H9 (cell line): Measurements from ENCODE around the gene CDS1. TPM values are rescaled to one million over a fixed set of nuclear protein-coding genes. Genes with fewer than 3 reads are reported as not detected.

Experiments used
- DNase-seq: peaks from one replicate; pipeline ENCODE4 v3.0.0-alpha.2; 2017
- H2AFZ ChIP-seq: one replicate; pipeline ENCODE4 v1.6.1; 2013; ENCODE audit warnings: mild to moderate bottlenecking, low read length, control low read depth, moderate library complexity
- H2AK5ac ChIP-seq: 2 replicates; pipeline ENCODE4 v1.6.1; 2013; ENCODE audit warnings: low read length, control low read depth, mixed read lengths; ENCODE audit not compliant: insufficient read length
- H2BK120ac ChIP-seq: one replicate; pipeline ENCODE4 v1.6.1; 2013; ENCODE audit warnings: low read depth, mild to moderate bottlenecking, low read length, control low read depth, inconsistent platforms; ENCODE audit not compliant: poor library complexity, severe bottlenecking
- H2BK12ac ChIP-seq: 2 replicates; pipeline ENCODE4 v1.6.1; 2013; ENCODE audit warnings: low read length, control low read depth, mixed read lengths, low read depth; ENCODE audit not compliant: insufficient read length
- H2BK15ac ChIP-seq: 2 replicates; pipeline ENCODE4 v1.6.1; 2013; ENCODE audit warnings: low read depth, low read length, control low read depth
- H2BK20ac ChIP-seq: one replicate; pipeline ENCODE4 v1.6.1; 2013; ENCODE audit warnings: low read depth, mild to moderate bottlenecking, low read length, control low read depth, inconsistent platforms; ENCODE audit not compliant: poor library complexity, severe bottlenecking
- H2BK5ac ChIP-seq: 2 replicates; pipeline ENCODE4 v1.6.1; 2013; ENCODE audit warnings: low read length, control low read depth, mixed read lengths; ENCODE audit not compliant: insufficient read length
- H3K14ac ChIP-seq: 2 replicates; pipeline ENCODE4 v1.6.1; 2013; ENCODE audit warnings: low read length, control low read depth; ENCODE audit not compliant: insufficient read depth
- H3K18ac ChIP-seq: 2 replicates; pipeline ENCODE4 v1.6.1; 2013; ENCODE audit warnings: low read depth, mild to moderate bottlenecking, mixed read lengths, low read length, control low read depth; ENCODE audit not compliant: insufficient read length
- H3K23ac ChIP-seq: 2 replicates; pipeline ENCODE4 v1.6.1; 2013; ENCODE audit warnings: low read length, control low read depth, mixed read lengths, low read depth; ENCODE audit not compliant: insufficient read length
- H3K23me2 ChIP-seq: 2 replicates; pipeline ENCODE4 v1.6.1; 2013; ENCODE audit warnings: low read depth, mild to moderate bottlenecking, mixed read lengths, low read length, control low read depth; ENCODE audit not compliant: insufficient read length, poor library complexity, severe bottlenecking
- H3K27ac ChIP-seq: 2 replicates; pipeline ENCODE4 v1.5.1; 2013; ENCODE audit warnings: low read length, control low read depth, mixed read lengths, low read depth; ENCODE audit not compliant: insufficient read length
- H3K27me3 ChIP-seq: 2 replicates; pipeline ENCODE4 v1.6.1; 2013; ENCODE audit warnings: low read length, control low read depth, inconsistent platforms; ENCODE audit not compliant: insufficient read depth
- H3K4ac ChIP-seq: 2 replicates; pipeline ENCODE4 v1.6.1; 2013; ENCODE audit warnings: low read depth, mild to moderate bottlenecking, control low read depth, inconsistent platforms, low read length, moderate library complexity
- H3K4me1 ChIP-seq: 2 replicates; pipeline ENCODE4 v1.6.1; 2013; ENCODE audit warnings: low read length, control low read depth, inconsistent platforms; ENCODE audit not compliant: insufficient read depth
- H3K4me2 ChIP-seq: 2 replicates; pipeline ENCODE4 v1.6.1; 2013; ENCODE audit warnings: low read length, control low read depth, mixed read lengths; ENCODE audit not compliant: insufficient read length, insufficient read depth
- H3K56ac ChIP-seq: 2 replicates; pipeline ENCODE4 v1.6.1; 2013; ENCODE audit warnings: low read depth, mild to moderate bottlenecking, mixed read lengths, low read length, control low read depth; ENCODE audit not compliant: insufficient read length
- H3K79me1 ChIP-seq: 2 replicates; pipeline ENCODE4 v1.6.1; 2013; ENCODE audit warnings: low read depth, mild to moderate bottlenecking, moderate library complexity, low read length, control low read depth, inconsistent platforms; ENCODE audit not compliant: insufficient read depth, poor library complexity, severe bottlenecking
- H3K79me2 ChIP-seq: 2 replicates; pipeline ENCODE4 v1.6.1; 2013; ENCODE audit warnings: low read length, control low read depth, inconsistent platforms; ENCODE audit not compliant: insufficient read depth
- H3K9ac ChIP-seq: 2 replicates; pipeline ENCODE4 v1.6.1; 2013; ENCODE audit warnings: low read length, control low read depth, mixed read lengths; ENCODE audit not compliant: insufficient read length; ENCODE audit errors: extremely low read depth
- H3K9me3 ChIP-seq: one replicate; pipeline ENCODE4 v1.6.1; 2013; ENCODE audit warnings: low read depth, low read length, inconsistent platforms; ENCODE audit not compliant: control insufficient read depth
- H3T11ph ChIP-seq: one replicate; pipeline ENCODE4 v1.6.1; 2013; ENCODE audit warnings: mild to moderate bottlenecking, low read length, control low read depth, inconsistent platforms
- H4K20me1 ChIP-seq: one replicate; pipeline ENCODE4 v1.6.1; 2013; ENCODE audit not compliant: control insufficient read depth, insufficient read length, insufficient read depth
- H4K5ac ChIP-seq: 2 replicates; pipeline ENCODE4 v1.6.1; 2013; ENCODE audit warnings: low read depth, mild to moderate bottlenecking, mixed read lengths, low read length, control low read depth; ENCODE audit not compliant: insufficient read length
- H4K8ac ChIP-seq: replicated peaks from 2 replicates; pipeline ENCODE4 v1.6.1; 2013; ENCODE audit warnings: low read length, control low read depth, mixed read lengths, low read depth; ENCODE audit not compliant: insufficient read length
- H4K91ac ChIP-seq: 2 replicates; pipeline ENCODE4 v1.6.1; 2013; ENCODE audit warnings: low read depth, mild to moderate bottlenecking, moderate library complexity, mixed read lengths, low read length, control low read depth; ENCODE audit not compliant: insufficient read length
- H3K27ac Mint-ChIP-seq, 3 experiments: 2 replicates in 2 of 3; 3 replicates in 1 of 3; pipeline ENCODE4 v1.8.0; 2020 to 2021; ENCODE audit warnings: mixed read lengths in 3 of 3, mild to moderate bottlenecking in 1 of 3, moderate library complexity in 1 of 3
- H3K27me3 Mint-ChIP-seq: 2 replicates; pipeline ENCODE4 v1.8.0; 2021; ENCODE audit warnings: low read depth, mild to moderate bottlenecking, moderate library complexity, mixed read lengths
- H3K36me3 Mint-ChIP-seq, 3 experiments: 2 replicates in 2 of 3; 3 replicates in 1 of 3; pipeline ENCODE4 v1.8.0; 2020 to 2021; ENCODE audit warnings: low read depth in 3 of 3, mixed read lengths in 3 of 3; ENCODE audit not compliant: insufficient read depth in 1 of 3
- H3K4me1 Mint-ChIP-seq, 2 experiments: 2 replicates each; pipeline ENCODE4 v1.8.0; 2020; ENCODE audit warnings: mixed read lengths in 2 of 2
- H3K4me3 Mint-ChIP-seq, 2 experiments: 2 replicates in 1 of 2; 3 replicates in 1 of 2; pipeline ENCODE4 v1.8.0; 2020 to 2021; ENCODE audit warnings: mild to moderate bottlenecking in 2 of 2, mixed read lengths in 2 of 2, moderate library complexity in 1 of 2
- H3K9me3 Mint-ChIP-seq, 2 experiments: 2 replicates in 1 of 2; 3 replicates in 1 of 2; pipeline ENCODE4 v1.8.0; 2020; ENCODE audit warnings: mild to moderate bottlenecking in 2 of 2, mixed read lengths in 2 of 2, moderate library complexity in 1 of 2
- CTCF ChIP-seq: fragments of 200-600 bp; sonication (generic); conservative IDR thresholded peaks from 3 replicates; pipeline ENCODE4 v1.8.0; 2021; ENCODE audit warnings: antibody characterized with exemption, mild to moderate bottlenecking
- WGBS: extraction: QIAGEN DNeasy Blood & Tissue Kit; methylation state at CpG from one replicate; pipeline ENCODE4 v1.1.7; 2013; ENCODE audit warnings: missing lambda C conversion rate, low lambda C conversion rate, mixed read lengths; ENCODE audit not compliant: insufficient read length; ENCODE audit errors: extremely low coverage; 5-methylcytosine and 5-hydroxymethylcytosine counted together
- total RNA-seq: library from RNA; stranded (reverse); gene quantifications from 2 replicates; pipeline ENCODE4 v1.2.1, GENCODE V29; 2021

CDS1 gene
- total RNA-seq, 1 experiment from 2014 or later, result 7.5 TPM

GRCh38 chr4:84651499-84651898 is 68.6 kb downstream of the CDS1 start:
- H3K9me3 ChIP-seq, result no peaks in the 10 kb centered on the region
- no peak for DNase-seq
- H3T11ph ChIP-seq, result no peak overlapping the region
- no peak overlapping the region for H3K4ac ChIP-seq
- H2BK15ac ChIP-seq, result no peak overlapping the region
- H2BK120ac ChIP-seq, result no peak overlapping the region
- H3K27me3 ChIP-seq, result no peaks in the 10 kb centered on the region
- Mint-ChIP-seq H3K27ac (no peak overlapping the region; a peak in 1 of 7 replicates), H3K36me3 (peaks cover 28 to 44% (median 30%) of the 10 kb centered on the region in 3 experiments), H3K9me3 (peaks cover 5% of the 10 kb centered on the region in 2 experiments), H3K4me3 (no peak overlapping the region), H3K27me3 (no peaks in the 10 kb centered on the region), H3K4me1 (peaks cover 29 to 32% of the 10 kb centered on the region in 2 experiments)
- no peak for TF ChIP-seq CTCF
- H3K14ac ChIP-seq, result no peak overlapping the region
- no CpG with 5 or more reads among the region's 1 CpG for WGBS
- H2BK20ac ChIP-seq, result no peak overlapping the region
- H4K20me1 ChIP-seq, result no peaks in the 10 kb centered on the region
- no peaks in the 10 kb centered on the region for H3K79me2 ChIP-seq
- no peak overlapping the region for H3K56ac ChIP-seq
- H4K91ac ChIP-seq, result no peak overlapping the region
- H4K5ac ChIP-seq, result no peak overlapping the region
- H3K23ac ChIP-seq, result no peak overlapping the region
- no peak overlapping the region for H2AK5ac ChIP-seq
- H3K27ac ChIP-seq, result no peak overlapping the region
- H2AFZ ChIP-seq, result no peak overlapping the region
- no peak overlapping the region for H3K18ac ChIP-seq
- H3K9ac ChIP-seq, result no peak overlapping the region
- no peak overlapping the region for H2BK12ac ChIP-seq
- H3K4me2 ChIP-seq, result no peak overlapping the region
- H3K79me1 ChIP-seq, result no peaks in the 10 kb centered on the region
- H3K4me1 ChIP-seq, result 0 out of 2 replicates have a peak, but pooled peaks cover 2% of the 10 kb centered on the region
- no peak overlapping the region for H2BK5ac ChIP-seq
- H4K8ac ChIP-seq, result no peak overlapping the region
- H3K23me2 ChIP-seq, result no peaks in the 10 kb centered on the region
